Common myeloid progenitor, CD34-positive (primary cell): ENCODE data around the gene CHD5.

ENCODE experiments used
- CTCF ChIA-PET: fragments of 350-600 bp; sonication (Branson Sonifier 250); formaldehyde crosslinking; loops from one replicate; lab custom pipeline; 2021; ENCODE audit warnings: antibody characterized with exemption; lab: Charles Lee
- POLR2A ChIA-PET: fragments of 350-600 bp; sonication (Branson Sonifier 250); formaldehyde crosslinking; loops from one replicate; lab custom pipeline; 2021; ENCODE audit warnings: antibody characterized with exemption; lab: Charles Lee
- DNase-seq, 3 donors: peaks; one replicate each; pipeline versions ENCODE4 v3.0.0 to v3.0.0-alpha.2; 2013
- H3K27ac ChIP-seq, 2 experiments: 1 replicate in 1 of 2; 2 replicates in 1 of 2; pipeline ENCODE4 v1.7.0; 2013; ENCODE audit warnings: inconsistent platforms in 2 of 2, low read length in 2 of 2, mild to moderate bottlenecking in 2 of 2, low read depth in 1 of 2, moderate library complexity in 1 of 2; ENCODE audit not compliant: severe bottlenecking in 2 of 2, insufficient read depth in 1 of 2, poor library complexity in 1 of 2
- H3K27me3 ChIP-seq, 5 experiments: replicated peaks in 2 of 5; 1 replicate in 3 of 5; 2 replicates in 2 of 5; pipeline versions ENCODE4 v1.6.1 to v1.7.0; 2013; ENCODE audit warnings: low read length in 4 of 5, mild to moderate bottlenecking in 2 of 5, moderate library complexity in 2 of 5, inconsistent platforms in 1 of 5; ENCODE audit not compliant: insufficient read depth in 5 of 5, control insufficient read depth in 4 of 5
- H3K36me3 ChIP-seq, 4 experiments: 1 replicate in 2 of 4; 2 replicates in 2 of 4; pipeline versions ENCODE4 v1.6.1 to v1.7.0; 2013; ENCODE audit warnings: low read length in 3 of 4, control low read depth in 1 of 4, mild to moderate bottlenecking in 1 of 4; ENCODE audit not compliant: control insufficient read depth in 4 of 4, insufficient read depth in 4 of 4
- H3K4me1 ChIP-seq, 4 experiments: 1 replicate in 3 of 4; 2 replicates in 1 of 4; pipeline versions ENCODE4 v1.6.1 to v1.7.1; 2013; ENCODE audit warnings: low read length in 3 of 4, mild to moderate bottlenecking in 3 of 4, control low read depth in 1 of 4, inconsistent platforms in 1 of 4, moderate library complexity in 1 of 4; ENCODE audit not compliant: control insufficient read depth in 4 of 4, insufficient read depth in 4 of 4; ENCODE audit errors: control extremely low read depth in 1 of 4
- H3K4me3 ChIP-seq, 7 experiments: 1 replicate in 4 of 7; 2 replicates in 3 of 7; pipeline versions ENCODE4 v1.5.1 to v1.7.0; 2013; ENCODE audit warnings: mild to moderate bottlenecking in 7 of 7, low read length in 6 of 7, moderate library complexity in 6 of 7, inconsistent platforms in 2 of 7, low read depth in 2 of 7, control low read depth in 1 of 7; ENCODE audit not compliant: insufficient read depth in 4 of 7, control insufficient read depth in 1 of 7; ENCODE audit errors: extremely low read depth in 1 of 7
- H3K9me3 ChIP-seq, 5 experiments: 1 replicate in 4 of 5; 2 replicates in 1 of 5; pipeline versions ENCODE4 v1.6.1 to v1.7.1; 2013; ENCODE audit warnings: low read length in 4 of 5, mild to moderate bottlenecking in 2 of 5, inconsistent platforms in 1 of 5, low read depth in 1 of 5, moderate library complexity in 1 of 5; ENCODE audit not compliant: control insufficient read depth in 4 of 5, insufficient read depth in 2 of 5; ENCODE audit errors: control extremely low read depth in 1 of 5
- WGBS: methylation state at CpG from one replicate; pipeline ENCODE4 v1.1.5; 2013; ENCODE audit not compliant: insufficient coverage; 5-methylcytosine and 5-hydroxymethylcytosine counted together

The CHD5 gene

GRCh38 chr1:6136516-6137220 lies 43.5 kb downstream of the CHD5 start:
- H3K9me3 ChIP-seq: peaks cover 0 to 5% (median 0%) of the 10 kb centered on the region in 5 experiments
- H3K27me3 ChIP-seq: no peaks in the 10 kb centered on the region
- DNase-seq: no peak
- no peak overlapping the region for H3K27ac ChIP-seq
- H3K36me3 ChIP-seq: no peaks in the 10 kb centered on the region
- ChIA-PET CTCF (interaction anchor here (0.8 to 1.3 kb wide), 4 partner anchors 11 to 27 kb away, joined by 3 to 4 read pairs (median 3); no protein-coding TSS in a partner anchor), POLR2A (no interaction called here)
- no peak overlapping the region for H3K4me3 ChIP-seq
- WGBS: 98% methylated on average over 14 of the region's 16 CpGs
- H3K4me1 ChIP-seq: peaks cover 0 to 21% (median 11%) of the 10 kb centered on the region in 4 experiments

- peaks cover 0 to 21% (median 11%) of the 10 kb centered on the region in 4 experiments for H3K4me1 ChIP-seq
- WGBS: 98% methylated on average over 22 of the region's 22 CpGs
- H3K36me3 ChIP-seq: no peaks in the 10 kb centered on the region
- H3K27me3 ChIP-seq: no peaks in the 10 kb centered on the region
- DNase-seq: no peak
- H3K9me3 ChIP-seq: peaks cover 0 to 6% (median 0%) of the 10 kb centered on the region in 5 experiments
- ChIA-PET CTCF (interaction anchor here (0.7 kb wide), 2 partner anchors 8 to 427 kb away, joined by 3 read pairs; no protein-coding TSS in a partner anchor), POLR2A (no interaction called here)
- H3K4me3 ChIP-seq: no peak overlapping the region
- H3K27ac ChIP-seq: no peak overlapping the region
Observed at GRCh38 chr1:6134741-6135510, 45.2 kb downstream of the CHD5 start.

GRCh38 chr1:6134206-6134605 lies 45.9 kb downstream of the CHD5 start:
- H3K9me3 ChIP-seq: peaks cover 0 to 6% (median 0%) of the 10 kb centered on the region in 5 experiments
- no peak overlapping the region for H3K4me3 ChIP-seq
- peaks cover 0 to 19% (median 11%) of the 10 kb centered on the region in 4 experiments for H3K4me1 ChIP-seq
- POLR2A ChIA-PET: no interaction called here
- WGBS: 97% methylated on average over 8 of the region's 11 CpGs
- H3K27ac ChIP-seq: no peak overlapping the region
- H3K27me3 ChIP-seq: no peaks in the 10 kb centered on the region
- CTCF ChIA-PET: no interaction called here
- DNase-seq: no peak
- no peaks in the 10 kb centered on the region for H3K36me3 ChIP-seq

GRCh38 chr1:6133146-6133895 lies 46.8 kb downstream of the CHD5 start:
- Histone ChIP-seq H3K4me3 (no peak overlapping the region), H3K36me3 (no peaks in the 10 kb centered on the region), H3K9me3 (peaks cover 0 to 6% (median 0%) of the 10 kb centered on the region in 5 experiments), H3K27me3 (no peaks in the 10 kb centered on the region), H3K4me1 (peaks cover 0 to 12% (median 7%) of the 10 kb centered on the region in 4 experiments), H3K27ac (no peak overlapping the region)
- 100% methylated on average over 13 of the region's 15 CpGs for WGBS
- POLR2A ChIA-PET: no interaction called here
- DNase-seq: no peak
- CTCF ChIA-PET: no interaction called here

GRCh38 chr1:6131561-6131960 lies 48.6 kb downstream of the CHD5 start:
- WGBS: 98% methylated on average over 7 of the region's 9 CpGs
- Histone ChIP-seq H3K27ac (no peak overlapping the region), H3K36me3 (no peaks in the 10 kb centered on the region), H3K4me1 (peaks cover 0 to 8% (median 5%) of the 10 kb centered on the region in 4 experiments), H3K4me3 (no peak overlapping the region), H3K9me3 (peaks cover 0 to 6% (median 0%) of the 10 kb centered on the region in 5 experiments), H3K27me3 (no peaks in the 10 kb centered on the region)
- DNase-seq: no peak
- POLR2A ChIA-PET: no interaction called here
- CTCF ChIA-PET: interaction anchor here (0.6 to 1.9 kb wide), 3 partner anchors 10 to 40 kb away, joined by 3 to 5 read pairs (median 3); no protein-coding TSS in a partner anchor

GRCh38 chr1:6130596-6130995 lies 49.5 kb downstream of the CHD5 start:
- POLR2A ChIA-PET: no interaction called here
- peaks cover 0 to 6% (median 0%) of the 10 kb centered on the region in 5 experiments for H3K9me3 ChIP-seq
- peaks cover 0 to 8% (median 5%) of the 10 kb centered on the region in 4 experiments for H3K4me1 ChIP-seq
- no peaks in the 10 kb centered on the region for H3K27me3 ChIP-seq
- no peak overlapping the region for H3K27ac ChIP-seq
- H3K36me3 ChIP-seq: no peaks in the 10 kb centered on the region
- H3K4me3 ChIP-seq: no peak overlapping the region
- CTCF ChIA-PET: interaction anchor here (1.0 to 1.9 kb wide), 3 partner anchors 11 to 55 kb away, joined by 3 to 5 read pairs (median 4); no protein-coding TSS in a partner anchor
- 95% methylated on average over 7 of the region's 7 CpGs for WGBS
- no peak for DNase-seq
